IMR-90 (cell line): ENCODE results near the gene PAK1IP1. TPM values are rescaled to one million over a fixed set of nuclear protein-coding genes. Genes with fewer than 3 reads are reported as not detected.

ENCODE experiments used
- ATAC-seq: fragments of 200-7000 bp; cut with Tn5 transposase; 2 replicates; pipeline ENCODE4 v1.9.1; 2020; ENCODE audit warnings: low read depth, mild to moderate bottlenecking, moderate library complexity
- BruUV-seq: library from RNA; stranded (reverse); fragments of 400-500 nt; replicated peaks from 2 replicates; lab custom pipeline; 2021; lab: Mats Ljungman, UMichigan
- CTCF ChIA-PET: fragments of 300-600 bp; formaldehyde crosslinking; extraction: SDS; loops from one replicate; lab custom pipeline; 2021; ENCODE audit warnings: antibody characterized with exemption; lab: Yijun Ruan, JAX
- POLR2A ChIA-PET: fragments of 300-600 bp; sonication (Branson Sonifier 250); formaldehyde crosslinking; loops from one replicate; lab custom pipeline; 2022; ENCODE audit warnings: antibody characterized with exemption; ENCODE audit not compliant: unreplicated experiment; lab: Charles Lee
- DNase-seq: peaks from one replicate; pipeline ENCODE4 v3.0.0; 2013
- H2AFZ ChIP-seq: replicated peaks from 2 replicates; pipeline ENCODE3; 2013; ENCODE audit warnings: low read length, mild to moderate bottlenecking; ENCODE audit not compliant: poor library complexity
- H2AK5ac ChIP-seq: 2 replicates; pipeline ENCODE4 v1.6.1; 2013; ENCODE audit warnings: low read depth, low read length, inconsistent platforms
- H2AK9ac ChIP-seq: replicated peaks from 2 replicates; pipeline ENCODE3; 2013; ENCODE audit warnings: mild to moderate bottlenecking, low read depth, low read length, moderate library complexity; ENCODE audit not compliant: poor library complexity
- H2BK120ac ChIP-seq: 2 replicates; pipeline ENCODE4 v1.6.1; 2013; ENCODE audit warnings: low read depth, low read length, inconsistent platforms
- H2BK15ac ChIP-seq: 3 replicates; pipeline ENCODE4 v1.6.1; 2013; ENCODE audit warnings: low read depth, low read length, inconsistent platforms
- H2BK20ac ChIP-seq: 2 replicates; pipeline ENCODE4 v1.6.1; 2013; ENCODE audit warnings: low read depth, mild to moderate bottlenecking, inconsistent platforms, low read length, moderate library complexity
- H2BK5ac ChIP-seq: 2 replicates; pipeline ENCODE4 v1.6.1; 2013; ENCODE audit warnings: mild to moderate bottlenecking, low read depth, low read length, inconsistent platforms; ENCODE audit not compliant: poor library complexity, severe bottlenecking
- H3K14ac ChIP-seq: replicated peaks from 2 replicates; pipeline ENCODE4 v1.6.1; 2013; ENCODE audit warnings: low read depth, low read length, inconsistent platforms
- H3K18ac ChIP-seq: 2 replicates; pipeline ENCODE4 v1.6.1; 2013; ENCODE audit warnings: low read depth, low read length, control low read depth
- H3K23ac ChIP-seq: 2 replicates; pipeline ENCODE4 v1.6.1; 2013; ENCODE audit warnings: low read depth, low read length, inconsistent platforms
- H3K27ac ChIP-seq: 2 replicates; pipeline ENCODE4 v1.5.1; 2013; ENCODE audit warnings: mild to moderate bottlenecking, control low read depth, low read length; ENCODE audit not compliant: insufficient read depth
- H3K27me3 ChIP-seq: 2 replicates; pipeline ENCODE4 v1.6.1; 2013; ENCODE audit warnings: low read length; ENCODE audit not compliant: control insufficient read depth, insufficient read depth
- H3K36me3 ChIP-seq: 2 replicates; pipeline ENCODE4 v1.6.1; 2013; ENCODE audit warnings: low read length, mixed read lengths; ENCODE audit not compliant: control insufficient read depth, insufficient read depth
- H3K4ac ChIP-seq: 2 replicates; pipeline ENCODE4 v1.6.1; 2013; ENCODE audit warnings: low read depth, low read length, inconsistent platforms
- H3K4me1 ChIP-seq: 2 replicates; pipeline ENCODE4 v1.6.1; 2013; ENCODE audit warnings: low read length, mixed read lengths; ENCODE audit not compliant: control insufficient read depth, insufficient read depth
- H3K4me2 ChIP-seq: 2 replicates; pipeline ENCODE4 v1.6.1; 2013; ENCODE audit warnings: low read depth, mild to moderate bottlenecking, control low read depth, low read length, moderate library complexity
- H3K4me3 ChIP-seq: 2 replicates; pipeline ENCODE4 v1.5.1; 2013; ENCODE audit warnings: low read depth, mild to moderate bottlenecking, control low read depth, low read length, moderate library complexity; ENCODE audit not compliant: insufficient read depth
- H3K56ac ChIP-seq: 2 replicates; pipeline ENCODE4 v1.6.1; 2013; ENCODE audit warnings: low read length, inconsistent platforms; ENCODE audit not compliant: insufficient read depth; ENCODE audit errors: extremely low read depth
- H3K79me1 ChIP-seq, 2 experiments: 2 replicates each; pipeline ENCODE4 v1.6.1; 2013; ENCODE audit warnings: low read length in 2 of 2, inconsistent platforms in 1 of 2, low read depth in 1 of 2
- H3K9ac ChIP-seq: 2 replicates; pipeline ENCODE4 v1.6.1; 2013; ENCODE audit warnings: low read depth, low read length, control low read depth
- H3K9me1 ChIP-seq: 2 replicates; pipeline ENCODE4 v1.6.1; 2013; ENCODE audit warnings: low read length, inconsistent platforms; ENCODE audit not compliant: insufficient read depth
- H3K9me3 ChIP-seq: 2 replicates; pipeline ENCODE4 v1.6.1; 2013; ENCODE audit warnings: low read length; ENCODE audit not compliant: control insufficient read depth, insufficient read depth
- H4K20me1 ChIP-seq: 2 replicates; pipeline ENCODE4 v1.6.1; 2013; ENCODE audit warnings: low read length, inconsistent platforms; ENCODE audit not compliant: insufficient read depth
- H4K5ac ChIP-seq: 2 replicates; pipeline ENCODE4 v1.6.1; 2013; ENCODE audit warnings: mild to moderate bottlenecking, low read depth, low read length, control low read depth
- H4K8ac ChIP-seq, 2 experiments: 2 replicates each; pipeline ENCODE4 v1.6.1; 2013; ENCODE audit warnings: low read depth in 2 of 2, low read length in 2 of 2, control low read depth in 1 of 2, inconsistent platforms in 1 of 2
- H4K91ac ChIP-seq: 2 replicates; pipeline ENCODE4 v1.6.1; 2013; ENCODE audit warnings: low read depth, low read length, inconsistent platforms; ENCODE audit not compliant: insufficient read depth
- BHLHE40 ChIP-seq: fragments of 150-350 bp; IDR thresholded peaks from 2 replicates; pipeline ENCODE4 v1.6.1; 2016; ENCODE audit warnings: mild to moderate bottlenecking, low read depth, low read length
- CEBPB ChIP-seq: IDR thresholded peaks from 2 replicates; pipeline ENCODE4 v1.6.1; 2012; ENCODE audit warnings: low read depth, low read length, improper control_type of control experiment
- CHD1 ChIP-seq: IDR thresholded peaks from 2 replicates; pipeline ENCODE4 v1.6.1; 2012; ENCODE audit warnings: low read depth, low read length, improper control_type of control experiment
- FOS ChIP-seq: fragments of 150-350 bp; IDR thresholded peaks from 2 replicates; pipeline ENCODE4 v1.6.1; 2016; ENCODE audit warnings: low read depth, low read length
- MAFK ChIP-seq: IDR thresholded peaks from 2 replicates; pipeline ENCODE4 v1.6.1; 2012; ENCODE audit warnings: low read depth, low read length, improper control_type of control experiment
- MAZ ChIP-seq: IDR thresholded peaks from 2 replicates; pipeline ENCODE4 v1.6.1; 2012; ENCODE audit warnings: low read depth, mild to moderate bottlenecking, low read length, improper control_type of control experiment, moderate library complexity, borderline replicate concordance
- MXI1 ChIP-seq: IDR thresholded peaks from 2 replicates; pipeline ENCODE4 v1.6.1; 2012; ENCODE audit warnings: low read depth, mild to moderate bottlenecking, low read length, moderate library complexity, borderline replicate concordance
- NFE2L2 ChIP-seq: fragments of 150-350 bp; IDR thresholded peaks from 2 replicates; pipeline ENCODE4 v1.6.1; 2016; ENCODE audit warnings: low read depth, mild to moderate bottlenecking, low read length
- POLR2A ChIP-seq: IDR thresholded peaks from 2 replicates; pipeline ENCODE4 v1.6.1; 2012; ENCODE audit warnings: mild to moderate bottlenecking, low read depth, low read length
- RAD21 ChIP-seq: IDR thresholded peaks from 2 replicates; pipeline ENCODE4 v1.6.1; 2012; ENCODE audit warnings: low read length, improper control_type of control experiment
- RCOR1 ChIP-seq: IDR thresholded peaks from 2 replicates; pipeline ENCODE4 v1.6.1; 2012; ENCODE audit warnings: mild to moderate bottlenecking, low read length, improper control_type of control experiment; ENCODE audit not compliant: insufficient replicate concordance
- RFX5 ChIP-seq: IDR thresholded peaks from 2 replicates; pipeline ENCODE4 v1.8.0; 2012; ENCODE audit warnings: low read depth, mild to moderate bottlenecking, low read length, moderate library complexity
- SMC3 ChIP-seq: fragments of 150-350 bp; IDR thresholded peaks from 2 replicates; pipeline ENCODE4 v1.6.1; 2016; ENCODE audit warnings: low read depth, mild to moderate bottlenecking, antibody characterized with exemption, low read length, moderate library complexity
- WGBS, 2 experiments: methylation state at CpG; one replicate each; pipeline versions ENCODE4 v1.1.5 to v1.1.7; 2013; ENCODE audit warnings: missing lambda C conversion rate in 2 of 2; ENCODE audit not compliant: insufficient read length in 1 of 2; ENCODE audit errors: extremely low coverage in 2 of 2; 5-methylcytosine and 5-hydroxymethylcytosine counted together
- dilution Hi-C: fragments of 300-500 bp; cut with HindIII; formaldehyde crosslinking; loops from one replicate; pipeline ENCODE4 v1.14.3; 2018; ENCODE audit warnings: low sequenced_read_pairs; ENCODE audit not compliant: unreplicated experiment
- in situ Hi-C: fragments of 300-500 bp; cut with MboI; formaldehyde crosslinking; loops from 3 replicates; pipeline ENCODE4 v1.14.3; 2019; ENCODE audit warnings: low sequenced_read_pairs, inconsistent platforms, mixed read lengths
- intact Hi-C: fragments of 100-400 bp; cut with micrococcal nuclease; formaldehyde crosslinking; loops from 2 replicates; pipeline ENCODE4 v1.10.0; 2022
- polyA plus RNA-seq, 3 experiments: library from polyadenylated mRNA; depleted of rRNA; stranded (reverse); fragments of >200 nt; gene quantifications; 2 replicates each; pipeline ENCODE4 v1.2.3, GENCODE V29; 2012; ENCODE audit warnings: low replicate concordance in 1 of 3
- total RNA-seq: library from RNA; depleted of rRNA; stranded (reverse); fragments of >200 nt; gene quantifications from 2 replicates; pipeline ENCODE4 v1.2.3, GENCODE V29; 2012
- TF ChIP-seq, protein P1 (sequence below): fragments of 150-350 bp; IDR thresholded peaks from 2 replicates; pipeline ENCODE4 v1.6.1; 2016; ENCODE audit warnings: low read depth, mild to moderate bottlenecking, low read length, moderate library complexity, borderline replicate concordance
- TF ChIP-seq, protein P2 (sequence below): fragments of 150-350 bp; IDR thresholded peaks from 2 replicates; pipeline ENCODE4 v1.6.1; 2017; ENCODE audit warnings: mild to moderate bottlenecking, antibody characterized with exemption, low read length, low read depth
- TF ChIP-seq, protein P3 (sequence below): conservative IDR thresholded peaks from 2 replicates; pipeline ENCODE4 v1.5.1; 2012; ENCODE audit warnings: mild to moderate bottlenecking, low read depth, low read length, improper control_type of control experiment

The PAK1IP1 gene
- total and polyA plus RNA-seq, 2 of the 4 experiments (the other 2 are of a cell fraction): 16.9 to 22.9 TPM

DNA sequence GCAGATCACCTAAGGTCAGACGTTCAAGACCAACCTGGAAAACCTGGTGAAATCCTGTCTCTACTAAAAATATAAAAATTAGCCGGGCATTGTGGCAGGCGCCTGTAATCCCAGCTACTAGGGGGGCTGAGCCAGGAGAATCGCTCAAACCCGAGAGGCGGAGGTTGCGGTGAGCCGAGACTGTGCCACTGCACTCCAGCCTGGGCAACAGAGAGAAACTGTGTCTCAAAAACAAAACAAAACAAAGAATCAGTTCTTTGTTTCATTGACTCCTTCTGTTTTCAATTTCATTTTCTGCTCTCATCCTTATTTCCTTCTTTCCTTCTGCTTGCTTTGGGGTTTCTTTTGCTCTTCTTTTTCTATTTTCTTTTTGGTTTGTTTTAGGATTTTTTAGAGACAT lies 19.2 kb downstream of the PAK1IP1 start:
- Histone ChIP-seq H4K8ac (no peak overlapping the region), H2BK15ac (no peak overlapping the region), H3K18ac (no peak overlapping the region), H3K27ac (no peak overlapping the region), H3K4ac (no peak overlapping the region), H3K9ac (no peak overlapping the region), H2BK20ac (no peak overlapping the region), H3K9me1 (no peaks in the 10 kb centered on the region), H3K27me3 (no peaks in the 10 kb centered on the region), H3K36me3 (peaks cover 5% of the 10 kb centered on the region), H3K79me1 (no peaks in the 10 kb centered on the region), H2AK9ac (no peak overlapping the region), H2AFZ (no peak overlapping the region), H3K4me1 (peaks cover 2% of the 10 kb centered on the region; the same call in 1 of the 2 replicates), H3K4me2 (no peak overlapping the region), H2AK5ac (no peak overlapping the region), H3K9me3 (peaks cover 7% of the 10 kb centered on the region), H4K20me1 (no peaks in the 10 kb centered on the region), H3K23ac (no peak overlapping the region), H4K5ac (no peak overlapping the region), H2BK120ac (no peak overlapping the region), H2BK5ac (no peak overlapping the region), H3K4me3 (no peak overlapping the region), H4K91ac (no peak overlapping the region), H3K56ac (no peak overlapping the region), H3K14ac (no peak overlapping the region)
- in situ Hi-C loops (no loop called here), intact Hi-C loops (no loop called here), dilution Hi-C loops (no loop called here)
- ChIA-PET POLR2A (no interaction called here), CTCF (no interaction called here)
- DNase-seq (no peak), ATAC-seq (no peak)
- TF ChIP-seq MXI1: no peak
- no peak for TF ChIP-seq MAZ
- no peak for TF ChIP-seq BHLHE40
- TF ChIP-seq POLR2A: no peak
- no peak for TF ChIP-seq FOS
- no peak for TF ChIP-seq RFX5
- no peak for TF ChIP-seq CHD1
- no peak for TF ChIP-seq SMC3
- TF ChIP-seq CEBPB: no peak
- TF ChIP-seq RAD21: no peak
- TF ChIP-seq NFE2L2: no peak
- TF ChIP-seq, protein P1, sequence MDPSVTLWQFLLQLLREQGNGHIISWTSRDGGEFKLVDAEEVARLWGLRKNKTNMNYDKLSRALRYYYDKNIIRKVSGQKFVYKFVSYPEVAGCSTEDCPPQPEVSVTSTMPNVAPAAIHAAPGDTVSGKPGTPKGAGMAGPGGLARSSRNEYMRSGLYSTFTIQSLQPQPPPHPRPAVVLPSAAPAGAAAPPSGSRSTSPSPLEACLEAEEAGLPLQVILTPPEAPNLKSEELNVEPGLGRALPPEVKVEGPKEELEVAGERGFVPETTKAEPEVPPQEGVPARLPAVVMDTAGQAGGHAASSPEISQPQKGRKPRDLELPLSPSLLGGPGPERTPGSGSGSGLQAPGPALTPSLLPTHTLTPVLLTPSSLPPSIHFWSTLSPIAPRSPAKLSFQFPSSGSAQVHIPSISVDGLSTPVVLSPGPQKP: no peak
- TF ChIP-seq, protein P2, sequence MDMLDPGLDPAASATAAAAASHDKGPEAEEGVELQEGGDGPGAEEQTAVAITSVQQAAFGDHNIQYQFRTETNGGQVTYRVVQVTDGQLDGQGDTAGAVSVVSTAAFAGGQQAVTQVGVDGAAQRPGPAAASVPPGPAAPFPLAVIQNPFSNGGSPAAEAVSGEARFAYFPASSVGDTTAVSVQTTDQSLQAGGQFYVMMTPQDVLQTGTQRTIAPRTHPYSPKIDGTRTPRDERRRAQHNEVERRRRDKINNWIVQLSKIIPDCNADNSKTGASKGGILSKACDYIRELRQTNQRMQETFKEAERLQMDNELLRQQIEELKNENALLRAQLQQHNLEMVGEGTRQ: no peak
- no peak for TF ChIP-seq MAFK
- TF ChIP-seq, protein P3, sequence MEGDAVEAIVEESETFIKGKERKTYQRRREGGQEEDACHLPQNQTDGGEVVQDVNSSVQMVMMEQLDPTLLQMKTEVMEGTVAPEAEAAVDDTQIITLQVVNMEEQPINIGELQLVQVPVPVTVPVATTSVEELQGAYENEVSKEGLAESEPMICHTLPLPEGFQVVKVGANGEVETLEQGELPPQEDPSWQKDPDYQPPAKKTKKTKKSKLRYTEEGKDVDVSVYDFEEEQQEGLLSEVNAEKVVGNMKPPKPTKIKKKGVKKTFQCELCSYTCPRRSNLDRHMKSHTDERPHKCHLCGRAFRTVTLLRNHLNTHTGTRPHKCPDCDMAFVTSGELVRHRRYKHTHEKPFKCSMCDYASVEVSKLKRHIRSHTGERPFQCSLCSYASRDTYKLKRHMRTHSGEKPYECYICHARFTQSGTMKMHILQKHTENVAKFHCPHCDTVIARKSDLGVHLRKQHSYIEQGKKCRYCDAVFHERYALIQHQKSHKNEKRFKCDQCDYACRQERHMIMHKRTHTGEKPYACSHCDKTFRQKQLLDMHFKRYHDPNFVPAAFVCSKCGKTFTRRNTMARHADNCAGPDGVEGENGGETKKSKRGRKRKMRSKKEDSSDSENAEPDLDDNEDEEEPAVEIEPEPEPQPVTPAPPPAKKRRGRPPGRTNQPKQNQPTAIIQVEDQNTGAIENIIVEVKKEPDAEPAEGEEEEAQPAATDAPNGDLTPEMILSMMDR: no peak
- TF ChIP-seq RCOR1: no peak
- WGBS, 2 experiments: 100% methylated on average over 5 of the region's 8 CpGs; no CpG with 5 or more reads in 1 of the 2 experiments
- BruUV-seq: no TSS peak
